Measurements from ENCODE around the gene PSMD8. TPM values are rescaled to one million over a fixed set of nuclear protein-coding genes. Genes with fewer than 3 reads are reported as not detected.

PSMD8 gene
- total RNA-seq, 1 experiment from 2014 or later, result 367 TPM

DNA sequence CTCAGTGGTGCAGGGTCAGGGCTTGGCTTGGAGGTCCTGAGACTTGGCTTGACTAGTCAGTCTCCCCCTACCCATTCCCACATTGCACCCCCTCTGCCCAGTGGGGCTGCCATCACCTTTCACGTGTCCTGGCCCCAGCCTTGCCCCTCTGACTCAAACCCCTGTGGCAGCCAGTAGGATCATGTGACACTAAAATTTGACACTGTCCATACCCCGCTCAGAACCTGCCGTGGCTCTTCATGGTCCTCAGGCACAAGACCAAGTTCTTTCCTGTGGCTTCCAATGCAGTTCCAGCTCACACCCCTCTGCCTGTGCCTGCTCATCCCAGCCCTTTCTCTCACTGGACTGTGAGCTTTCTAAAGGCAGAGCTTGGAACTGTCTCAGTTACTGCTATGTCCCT is 2.2 kb downstream of the PSMD8 start:
- POLR2A ChIA-PET (ENCODE audit: unreplicated experiment), result interaction anchor here (0.5 kb wide), 1 partner anchor 26 kb away, joined by 11 read pairs; no protein-coding TSS in a partner anchor
- H3K27ac ChIP-seq (ENCODE audit: low read length), result no peak overlapping the region
- BruUV-seq (replicated peaks), result no TSS peak

DNA sequence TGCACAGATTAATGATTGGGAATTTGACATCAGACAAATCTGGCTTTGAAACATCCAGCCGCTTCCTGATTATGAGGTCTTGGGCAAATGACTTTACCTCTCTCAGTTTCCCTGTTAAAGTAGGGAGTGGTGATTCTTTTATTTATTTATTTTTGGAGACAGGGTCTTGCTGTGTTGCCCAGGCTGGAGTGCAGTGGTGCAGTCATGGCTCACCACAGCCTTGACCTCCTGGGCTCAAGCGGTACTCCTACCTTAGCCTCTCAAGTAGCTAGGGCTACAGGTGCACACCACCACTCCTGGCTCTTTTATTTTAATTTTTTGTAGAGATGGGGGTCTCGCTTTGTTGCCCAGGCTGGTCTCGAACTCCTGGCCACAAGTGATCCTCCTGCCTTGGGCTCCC is 2.7 kb downstream of the PSMD8 start:
- CTCF ChIA-PET, result no interaction called here
- peaks cover 15% of the 10 kb centered on the region for H3K36me3 ChIP-seq (ENCODE audit: low read depth, low read length)
- no peaks in the 10 kb centered on the region for H3F3A ChIP-seq (ENCODE audit: low read length, unreplicated experiment)
- no peak for ATAC-seq
- POLR2A ChIA-PET (ENCODE audit: unreplicated experiment), result no interaction called here
- TF ChIP-seq EZH2 (IDR thresholded peaks at IDR 0.05; ENCODE audit: low read length, unreplicated experiment), result no peak
- TF ChIP-seq EZH2phosphoT487 (IDR thresholded peaks at IDR 0.05; ENCODE audit: borderline replicate concordance, low read length), result no peak
- DNase-seq, result no peak
- peaks cover 36% of the 10 kb centered on the region for H3K79me2 ChIP-seq (ENCODE audit: low read length)
- H4K20me1 ChIP-seq (ENCODE audit: low read length), result peaks cover 16% of the 10 kb centered on the region; the same call in 1 of the 2 replicates
- H2AFZ ChIP-seq (ENCODE audit: low read length), result no peak overlapping the region
- H3K9me2 ChIP-seq (replicated peaks; ENCODE audit: low read length), result no peaks in the 10 kb centered on the region
- H3K4me3 ChIP-seq (ENCODE audit: low read length), result no peak overlapping the region; the same call in 1 of the 2 replicates
- H3K9ac ChIP-seq (ENCODE audit: low read length), result no peak overlapping the region
- H3K4me2 ChIP-seq (ENCODE audit: low read length), result peak overlapping the region; percentile 98; the same call in 1 of the 2 replicates
- BruUV-seq (replicated peaks), result no TSS peak
- intact Hi-C loops (cut with micrococcal nuclease), result no loop called here
- H3K27ac ChIP-seq (ENCODE audit: low read length), result no peak overlapping the region
- H3K4me1 ChIP-seq (ENCODE audit: insufficient read depth, low read length), result peaks cover 15% of the 10 kb centered on the region
- H3K9me3 ChIP-seq (ENCODE audit: low read length), result no peaks in the 10 kb centered on the region
- H3K27me3 ChIP-seq (ENCODE audit: low read length), result no peaks in the 10 kb centered on the region

More for the DNA sequence above, 2.2 kb downstream of the PSMD8 start:
- peaks cover 36% of the 10 kb centered on the region for H3K79me2 ChIP-seq (ENCODE audit: low read length)
- H3K9me3 ChIP-seq (ENCODE audit: low read length), result no peaks in the 10 kb centered on the region
- TF ChIP-seq, protein P1, sequence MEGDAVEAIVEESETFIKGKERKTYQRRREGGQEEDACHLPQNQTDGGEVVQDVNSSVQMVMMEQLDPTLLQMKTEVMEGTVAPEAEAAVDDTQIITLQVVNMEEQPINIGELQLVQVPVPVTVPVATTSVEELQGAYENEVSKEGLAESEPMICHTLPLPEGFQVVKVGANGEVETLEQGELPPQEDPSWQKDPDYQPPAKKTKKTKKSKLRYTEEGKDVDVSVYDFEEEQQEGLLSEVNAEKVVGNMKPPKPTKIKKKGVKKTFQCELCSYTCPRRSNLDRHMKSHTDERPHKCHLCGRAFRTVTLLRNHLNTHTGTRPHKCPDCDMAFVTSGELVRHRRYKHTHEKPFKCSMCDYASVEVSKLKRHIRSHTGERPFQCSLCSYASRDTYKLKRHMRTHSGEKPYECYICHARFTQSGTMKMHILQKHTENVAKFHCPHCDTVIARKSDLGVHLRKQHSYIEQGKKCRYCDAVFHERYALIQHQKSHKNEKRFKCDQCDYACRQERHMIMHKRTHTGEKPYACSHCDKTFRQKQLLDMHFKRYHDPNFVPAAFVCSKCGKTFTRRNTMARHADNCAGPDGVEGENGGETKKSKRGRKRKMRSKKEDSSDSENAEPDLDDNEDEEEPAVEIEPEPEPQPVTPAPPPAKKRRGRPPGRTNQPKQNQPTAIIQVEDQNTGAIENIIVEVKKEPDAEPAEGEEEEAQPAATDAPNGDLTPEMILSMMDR (conservative IDR thresholded peaks at IDR 0.05; ENCODE audit: low read depth, low read length), result no peak
- TF ChIP-seq EZH2phosphoT487 (IDR thresholded peaks at IDR 0.05; ENCODE audit: borderline replicate concordance, low read length) (no peak), EZH2 (IDR thresholded peaks at IDR 0.05; ENCODE audit: low read length, unreplicated experiment) (no peak)
- ATAC-seq, result no peak
- no peaks in the 10 kb centered on the region for H3K9me2 ChIP-seq (replicated peaks; ENCODE audit: low read length)
- intact Hi-C loops (cut with micrococcal nuclease), result no loop called here
- CTCF ChIA-PET, result no interaction called here
- peaks cover 11% of the 10 kb centered on the region; the same call in 1 of the 2 replicates for H3K36me3 ChIP-seq (ENCODE audit: low read depth, low read length)
- peak overlapping the region; percentile 84; the same call in 1 of the 2 replicates for H3K4me3 ChIP-seq (ENCODE audit: low read length)
- H3K4me2 ChIP-seq (ENCODE audit: low read length), result peak overlapping the region; percentile 98
- no peaks in the 10 kb centered on the region for H3K27me3 ChIP-seq (ENCODE audit: low read length)
- H3F3A ChIP-seq (ENCODE audit: low read length, unreplicated experiment), result no peaks in the 10 kb centered on the region
- peaks cover 15% of the 10 kb centered on the region for H3K4me1 ChIP-seq (ENCODE audit: insufficient read depth, low read length)
- DNase-seq, result no peak
- H3K9ac ChIP-seq (ENCODE audit: low read length), result no peak overlapping the region
- H2AFZ ChIP-seq (ENCODE audit: low read length), result no peak overlapping the region
- peaks cover 16% of the 10 kb centered on the region; the same call in 1 of the 2 replicates for H4K20me1 ChIP-seq (ENCODE audit: low read length)

DNA sequence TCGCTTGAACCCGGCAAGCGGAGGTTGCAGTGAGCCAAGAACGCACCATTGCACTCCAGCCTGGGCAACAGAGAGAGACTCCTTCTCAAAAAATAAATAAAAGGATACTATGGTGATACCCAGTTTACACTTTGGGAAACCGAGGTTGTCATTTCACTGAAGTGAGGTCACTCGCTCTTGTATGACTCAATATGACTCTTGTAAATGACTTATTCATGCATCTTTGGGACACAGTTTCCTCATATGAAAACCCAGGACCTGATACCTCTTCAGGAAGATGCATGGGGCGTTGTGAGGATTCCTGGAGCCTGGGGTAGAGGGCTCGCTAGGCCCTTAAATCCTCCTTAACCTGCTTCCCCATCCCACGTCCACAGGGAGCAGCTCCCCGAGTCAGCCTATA is 4.5 kb downstream of the PSMD8 start:
- ChIA-PET CTCF (no interaction called here), POLR2A (ENCODE audit: unreplicated experiment) (no interaction called here)
- H3K4me2 ChIP-seq (ENCODE audit: low read length), result no peak overlapping the region
- DNase-seq, result no peak
- H3K4me3 ChIP-seq (ENCODE audit: low read length), result no peak overlapping the region
- peaks cover 23% of the 10 kb centered on the region for H3K36me3 ChIP-seq (ENCODE audit: low read depth, low read length)
- H3K9me2 ChIP-seq (replicated peaks; ENCODE audit: low read length), result no peaks in the 10 kb centered on the region
- H4K20me1 ChIP-seq (ENCODE audit: low read length), result peaks cover 16% of the 10 kb centered on the region; the same call in 1 of the 2 replicates
- no peak overlapping the region for H3K27ac ChIP-seq (ENCODE audit: low read length)
- no peaks in the 10 kb centered on the region for H3K27me3 ChIP-seq (ENCODE audit: low read length)
- H2AFZ ChIP-seq (ENCODE audit: low read length), result no peak overlapping the region
- no peak for ATAC-seq
- peaks cover 15% of the 10 kb centered on the region for H3K4me1 ChIP-seq (ENCODE audit: insufficient read depth, low read length)
- TF ChIP-seq EZH2phosphoT487 (IDR thresholded peaks at IDR 0.05; ENCODE audit: borderline replicate concordance, low read length), result no peak
- TF ChIP-seq, protein P1 (conservative IDR thresholded peaks at IDR 0.05; ENCODE audit: low read depth, low read length), result no peak
- TF ChIP-seq EZH2 (IDR thresholded peaks at IDR 0.05; ENCODE audit: low read length, unreplicated experiment), result no peak
- H3K9ac ChIP-seq (ENCODE audit: low read length), result no peak overlapping the region
- no peaks in the 10 kb centered on the region for H3F3A ChIP-seq (ENCODE audit: low read length, unreplicated experiment)
- H3K79me2 ChIP-seq (ENCODE audit: low read length), result peaks cover 36% of the 10 kb centered on the region
- H3K9me3 ChIP-seq (ENCODE audit: low read length), result no peaks in the 10 kb centered on the region
- BruUV-seq (replicated peaks), result no TSS peak
- intact Hi-C loops (cut with micrococcal nuclease), result no loop called here

Measured in PC-3 (cell line).